SW480 (cell line): ENCODE data around the gene VPS16.

Experiments
- DNase-seq: peaks from one replicate; pipeline ENCODE4 v3.0.0-alpha.2; 2016; ENCODE audit warnings: low spot score

Gene VPS16

GRCh38 chr20:2835331-2835796, 5.2 kb upstream of the VPS16 start:
- DNase-seq = no peak

- DNase-seq = no peak
These were observed 4.5 kb upstream of the VPS16 start for GRCh38 chr20:2836035-2836434.

- no peak for DNase-seq
These were observed 3.2 kb upstream of the VPS16 start for GRCh38 chr20:2837221-2837960.

DNA sequence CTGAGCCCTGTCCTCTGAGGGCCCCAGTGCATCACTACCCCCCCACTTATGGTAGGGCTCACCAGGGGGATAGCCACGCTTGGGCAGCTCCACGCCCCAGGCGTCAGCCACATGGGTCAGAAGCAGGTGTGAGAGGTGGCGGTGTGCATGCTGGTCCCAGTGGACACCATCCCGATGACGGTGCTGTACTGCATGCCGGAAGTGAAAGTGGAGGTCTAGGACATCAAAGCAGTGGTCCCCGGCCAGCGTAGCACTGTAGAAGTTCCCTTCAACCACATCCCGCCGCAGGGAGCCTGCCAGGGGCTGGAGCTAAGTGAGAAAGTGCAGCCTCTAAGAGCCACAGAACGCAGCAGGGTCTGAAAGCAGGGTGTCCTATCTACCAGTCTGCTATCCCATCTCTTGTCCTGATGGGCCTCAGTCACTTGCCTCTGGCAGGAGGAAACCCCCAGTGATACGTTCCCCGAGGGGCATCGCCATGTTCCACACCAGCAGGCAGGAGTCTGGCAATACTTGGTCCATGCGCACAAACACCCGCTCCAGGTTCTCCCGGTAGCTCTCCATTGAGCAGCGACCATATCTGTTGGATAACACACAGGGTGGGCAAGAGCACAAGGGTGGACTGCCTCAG, 2.3 kb upstream of the VPS16 start:
- no peak for DNase-seq

DNA sequence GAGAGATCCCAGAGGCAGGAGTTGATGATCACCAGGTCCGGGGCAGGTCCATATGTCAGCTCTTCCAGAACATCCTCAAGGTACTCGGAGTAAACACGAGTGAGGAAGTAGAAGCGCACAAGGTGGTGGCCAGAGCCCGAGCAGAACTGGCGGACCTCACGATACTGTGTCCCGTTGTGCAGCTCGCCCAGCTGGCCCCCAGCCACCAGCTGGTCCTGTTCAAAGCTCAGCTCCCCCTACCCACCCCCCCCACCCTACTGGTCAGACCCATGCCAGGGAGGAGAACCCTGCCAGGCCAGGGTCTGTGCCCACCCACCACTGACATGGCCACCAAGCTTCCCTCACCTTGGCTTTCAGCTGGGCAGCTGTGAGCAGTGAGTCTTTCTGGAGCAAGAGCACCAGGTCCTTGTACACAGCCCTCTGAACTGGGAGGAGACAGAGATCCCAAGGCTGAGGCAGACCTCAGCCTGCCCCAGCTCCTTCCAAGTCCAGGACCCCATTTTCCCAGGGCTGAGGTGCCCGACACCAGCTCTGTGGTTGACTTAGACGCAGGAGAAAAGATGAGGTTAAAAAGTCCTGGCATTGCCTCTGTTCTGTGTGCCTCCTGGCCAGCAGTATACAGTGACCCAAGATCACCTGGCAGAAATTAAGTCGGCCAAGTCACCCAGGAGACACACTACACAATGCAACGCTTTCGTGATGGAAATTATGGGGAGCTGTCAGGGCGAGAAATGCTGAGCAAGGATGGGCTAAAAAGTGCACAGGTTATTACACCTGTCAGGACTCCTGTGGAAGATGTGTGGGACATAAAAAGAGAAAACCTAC, 1.5 kb upstream of the VPS16 start:
- no peak for DNase-seq

GRCh38 chr20:2839732-2840137, 810 bp upstream of the VPS16 start:
- no peak for DNase-seq

DNA sequence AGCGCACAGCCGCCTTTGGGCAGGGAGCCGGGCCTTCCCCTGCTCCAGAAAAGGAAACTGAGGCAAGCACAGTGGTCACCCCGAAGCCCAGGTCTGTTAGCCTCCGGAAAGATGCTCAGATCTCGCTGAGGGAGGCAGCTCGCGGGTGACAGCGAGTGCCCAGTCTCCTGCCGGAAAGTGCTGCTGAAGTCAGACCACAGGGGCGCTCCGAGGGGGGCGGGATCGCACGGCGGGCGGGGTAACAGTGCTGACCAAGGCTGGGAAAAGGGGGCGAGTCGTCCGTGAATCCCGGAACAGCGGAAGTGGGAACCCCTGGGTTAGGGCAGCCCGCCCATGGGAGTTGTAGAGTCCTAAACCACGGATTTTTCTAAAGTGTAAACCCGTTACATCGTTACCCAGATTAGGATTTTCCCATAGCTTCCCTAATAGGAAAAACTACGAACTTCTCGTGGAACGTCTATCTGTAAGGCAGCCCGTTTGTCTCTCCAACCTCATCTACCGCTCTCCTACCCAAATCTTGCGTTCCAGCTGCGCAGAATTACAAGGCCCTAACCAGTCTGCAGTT, 504 bp downstream of the VPS16 start:
- peak; percentile 54 for DNase-seq

DNA sequence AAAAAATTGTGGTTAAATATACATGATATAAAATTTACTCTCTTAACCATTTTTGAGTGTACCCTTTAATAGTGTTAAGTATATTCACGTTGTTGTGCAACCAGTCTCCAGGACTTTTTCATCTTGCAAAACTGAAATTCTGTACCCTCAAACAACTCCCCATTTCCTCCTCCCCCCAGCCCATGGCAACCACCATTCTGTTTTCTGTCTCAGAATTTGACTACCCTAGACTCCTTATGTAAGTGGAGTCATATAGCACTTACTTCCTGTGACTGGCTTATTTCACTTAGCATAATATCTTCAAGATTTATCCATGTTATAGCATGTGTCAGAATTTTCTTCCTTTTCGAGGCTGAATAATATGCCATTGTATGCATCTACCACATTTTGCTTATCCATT, 5.1 kb downstream of the VPS16 start:
- no peak for DNase-seq

DNA sequence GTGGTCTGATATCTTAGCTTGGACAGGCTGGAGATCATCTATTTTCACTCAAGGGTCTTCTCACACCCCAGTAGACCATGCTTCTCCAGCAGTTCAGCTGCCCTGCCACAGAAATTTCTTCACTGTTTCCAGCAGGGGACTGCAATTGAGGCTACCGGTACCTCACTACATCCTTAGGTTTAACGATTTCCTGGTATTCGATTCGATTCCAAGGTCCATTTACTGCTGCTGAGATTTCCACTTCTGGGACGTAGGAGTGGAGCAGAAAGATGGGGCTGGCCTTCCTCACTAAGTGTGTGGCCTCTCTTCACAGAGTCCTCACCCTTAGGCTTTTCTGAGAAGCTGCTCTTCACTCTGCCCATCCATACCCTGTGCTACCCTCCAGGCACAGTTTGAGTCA, 6.2 kb downstream of the VPS16 start:
- no peak for DNase-seq

- DNase-seq = no peak
These were observed 7.3 kb downstream of the VPS16 start for GRCh38 chr20:2847802-2848201.

- DNase-seq = no peak
These were observed 9.0 kb downstream of the VPS16 start for GRCh38 chr20:2849529-2849928.

DNA sequence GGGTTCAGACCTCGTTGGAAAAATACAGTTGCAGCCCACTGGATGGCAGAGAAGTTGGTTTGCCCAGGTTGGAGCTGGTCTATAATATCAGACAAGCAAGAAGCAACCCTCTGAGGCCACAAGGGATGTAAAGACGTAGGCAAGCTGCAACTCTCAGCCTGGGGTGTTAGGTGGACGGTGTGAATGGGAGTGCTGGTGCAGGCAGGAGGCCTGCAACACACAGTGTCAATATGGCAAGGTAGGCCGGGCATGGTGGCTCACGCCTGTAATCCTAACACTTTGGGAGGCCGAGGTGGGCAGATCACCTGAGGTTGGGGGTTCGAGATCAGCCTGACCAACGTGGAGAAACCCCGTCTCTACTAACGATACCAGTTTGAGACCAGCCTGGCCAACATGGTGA, 10.5 kb downstream of the VPS16 start:
- DNase-seq = no peak

DNA sequence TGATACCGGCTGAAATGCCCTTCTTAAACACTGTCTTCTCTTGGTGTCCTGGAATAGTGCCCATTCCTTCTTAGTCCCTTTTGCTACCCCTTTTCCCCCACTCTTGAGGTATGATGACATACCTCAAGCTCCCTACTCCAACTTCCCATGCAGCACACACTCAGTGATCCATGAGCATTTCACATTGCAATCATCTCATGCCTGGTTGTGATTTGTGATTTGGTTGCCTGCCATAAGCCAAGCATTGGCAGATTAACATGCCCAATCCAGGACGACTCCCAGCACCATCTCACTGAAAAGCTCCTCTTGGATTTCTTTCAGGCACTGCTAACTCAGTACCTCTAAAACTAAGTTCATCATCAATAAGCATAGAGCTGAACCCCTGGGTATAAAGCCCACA, 18.0 kb downstream of the VPS16 start:
- no peak for DNase-seq

DNA sequence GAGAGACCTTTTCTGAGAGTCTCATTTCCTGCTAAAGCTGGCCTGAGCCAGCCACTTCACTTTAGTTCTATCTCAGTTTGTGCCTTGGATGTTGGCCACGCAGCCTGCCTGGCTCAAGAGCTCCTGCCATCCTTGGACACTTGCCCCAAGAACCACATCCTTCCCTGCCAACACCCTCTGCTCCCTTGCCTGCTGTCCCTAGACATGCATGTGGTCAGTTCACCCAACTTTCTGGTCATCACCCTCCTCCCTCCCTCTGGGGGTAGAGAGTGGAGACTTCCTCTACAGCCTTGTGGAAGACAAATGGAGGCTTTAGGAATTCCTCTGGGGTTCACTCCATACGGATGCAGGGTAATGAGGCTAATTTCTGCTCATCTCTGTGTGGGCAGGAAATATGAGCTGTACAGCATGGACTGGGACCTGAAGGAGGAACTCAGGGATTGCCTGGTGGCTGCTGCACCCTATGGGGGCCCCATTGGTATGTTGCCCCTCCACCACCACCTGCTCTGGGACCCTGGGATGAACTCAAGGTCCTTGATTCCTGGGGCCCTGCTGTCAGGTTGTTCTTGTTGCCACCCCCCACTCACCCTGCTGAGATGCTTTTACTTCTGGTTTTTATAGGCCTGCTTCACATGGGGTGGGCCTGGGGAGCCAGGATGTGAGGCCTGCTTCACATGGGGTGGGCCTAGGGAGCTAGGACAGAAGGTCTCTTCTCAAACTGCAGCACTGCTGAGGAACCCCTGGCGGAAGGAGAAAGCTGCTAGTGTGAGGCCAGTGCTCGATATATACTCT, 19.0 kb downstream of the VPS16 start:
- no peak for DNase-seq

DNA sequence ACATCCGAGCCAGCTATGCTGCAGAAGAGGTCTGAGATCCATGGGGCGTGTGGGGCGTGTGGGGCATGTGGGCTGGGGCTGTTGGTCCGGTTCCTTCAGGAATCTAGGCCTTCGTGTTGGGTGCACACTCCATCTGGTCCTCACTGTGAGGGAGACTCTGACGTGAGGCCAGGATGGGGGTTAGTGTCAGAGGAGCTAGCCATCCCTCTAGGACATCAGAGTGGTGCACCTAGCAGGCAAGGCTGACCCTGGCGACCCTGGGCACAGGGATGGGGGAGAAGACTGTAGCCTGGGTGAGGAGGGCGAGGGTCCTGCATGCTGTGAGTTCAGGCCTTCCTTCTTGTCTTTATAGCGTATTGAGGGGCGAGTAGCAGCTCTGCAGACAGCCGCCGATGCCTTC, 24.1 kb downstream of the VPS16 start:
- DNase-seq = no peak

GRCh38 chr20:2865101-2865500, 24.6 kb downstream of the VPS16 start:
- DNase-seq = no peak

DNA sequence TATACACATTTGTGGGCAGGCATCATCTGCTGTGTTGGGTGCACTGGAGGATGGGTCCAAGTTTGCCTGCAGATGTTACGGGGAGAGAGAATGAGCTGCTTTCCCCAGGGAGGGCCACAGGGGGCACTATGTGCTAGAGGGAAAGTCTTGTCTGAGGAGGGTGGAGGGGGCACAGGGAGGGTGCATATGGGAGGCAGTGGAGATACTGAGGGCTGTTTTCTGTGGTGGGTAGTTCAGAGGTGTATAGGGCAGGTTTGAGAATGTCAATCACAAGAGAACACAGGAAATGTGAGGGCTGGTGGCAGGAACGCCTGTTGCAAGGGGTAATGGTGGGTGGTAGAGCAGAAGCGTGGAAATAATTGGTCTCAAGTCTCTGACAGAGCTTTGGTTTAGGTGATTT, 25.1 kb downstream of the VPS16 start:
- DNase-seq = no peak

GRCh38 chr20:2866236-2866635, 25.7 kb downstream of the VPS16 start:
- DNase-seq = no peak

DNA sequence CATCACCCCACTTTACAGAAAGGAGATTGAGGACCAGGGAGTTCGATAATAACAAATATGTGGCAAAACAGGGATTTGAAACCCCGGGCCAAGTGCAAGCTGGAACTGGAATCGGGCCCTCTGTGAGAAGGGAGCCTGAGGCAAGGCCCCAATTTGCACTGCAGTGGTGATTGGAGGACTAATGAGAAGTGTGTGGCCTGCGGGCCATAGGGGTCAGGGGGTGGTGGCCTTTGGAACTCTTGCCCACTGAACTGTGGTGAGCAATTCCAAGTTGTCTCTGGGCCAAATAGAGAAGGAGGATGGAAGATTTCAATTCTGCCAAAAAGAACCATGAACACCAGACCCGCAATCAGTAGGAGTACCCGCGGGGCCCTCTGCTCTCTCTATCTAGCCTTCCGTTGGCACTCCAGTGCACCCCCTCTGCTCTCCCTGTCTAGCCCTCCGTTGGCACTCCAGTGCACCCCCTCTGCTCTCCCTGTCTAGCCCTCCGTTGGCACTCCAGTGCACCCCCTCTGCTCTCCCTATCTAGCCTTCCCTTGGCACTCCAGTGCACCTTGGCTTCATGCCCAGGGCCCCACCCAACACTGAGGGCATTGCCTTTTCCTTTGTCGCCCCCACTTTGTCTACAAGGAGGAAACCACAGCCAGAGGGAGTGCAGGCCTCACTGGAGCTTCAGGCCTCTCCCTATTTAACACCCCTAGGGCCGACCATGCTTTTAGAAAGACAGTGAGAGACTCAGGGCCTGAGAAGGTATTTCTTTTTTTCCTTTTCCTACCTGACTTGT, 26.7 kb downstream of the VPS16 start:
- DNase-seq = no peak

DNA sequence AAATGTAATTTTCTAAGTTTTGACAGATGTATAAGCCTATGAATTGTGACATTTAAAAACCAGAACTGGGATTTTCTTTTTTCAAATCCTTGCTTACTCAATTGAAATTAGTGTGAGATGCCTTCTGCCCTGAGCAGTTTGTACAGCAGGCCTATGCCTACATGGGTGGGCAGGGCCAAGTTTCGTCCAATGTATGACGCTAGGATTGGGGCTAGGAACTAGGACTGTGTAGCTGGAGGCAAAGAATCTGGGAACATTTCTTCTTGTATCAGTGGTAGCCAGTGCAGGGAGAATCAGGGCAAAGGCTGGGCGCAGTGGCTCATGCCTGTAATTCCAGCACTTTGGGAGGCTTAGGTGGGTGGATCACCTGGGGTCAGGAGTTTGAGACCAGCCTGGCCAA, 28.8 kb downstream of the VPS16 start:
- DNase-seq = no peak

GRCh38 chr20:2871111-2871465, 30.5 kb downstream of the VPS16 start:
- DNase-seq = no peak
